NCI-H146 (cell line): ENCODE data around the gene ST8SIA6.
"Not testable (repeated sequence)": the region's sequence is repeated elsewhere in the genome, so short reads cannot be mapped to it uniquely, and the experiment has no call there.

Source experiments
- DNase-seq: peaks from one replicate; lab custom pipeline; 2025; lab: John Stamatoyannopoulos, UW

Gene ST8SIA6

GRCh38 chr10:17344206-17344605, 110.2 kb downstream of the ST8SIA6 start:
- DNase-seq, result no peak

GRCh38 chr10:17343118-17343517, 111.3 kb downstream of the ST8SIA6 start:
- DNase-seq, result peak; percentile 72

GRCh38 chr10:17340144-17340829, 114.1 kb downstream of the ST8SIA6 start:
- no peak for DNase-seq

GRCh38 chr10:17335065-17335464, 119.3 kb downstream of the ST8SIA6 start:
- no peak for DNase-seq

- no peak for DNase-seq
Observed at GRCh38 chr10:17330501-17330900, 123.9 kb downstream of the ST8SIA6 start.

GRCh38 chr10:17326377-17326776, 128.0 kb downstream of the ST8SIA6 start:
- no peak for DNase-seq

GRCh38 chr10:17321957-17322356, 132.4 kb downstream of the ST8SIA6 start:
- DNase-seq, result not testable (repeated sequence)

GRCh38 chr10:17316488-17317170, 137.8 kb downstream of the ST8SIA6 start:
- DNase-seq, result no peak

- no peak for DNase-seq
Observed at GRCh38 chr10:17309435-17309834, 145.0 kb downstream of the ST8SIA6 start.

- DNase-seq, result no peak
Observed at GRCh38 chr10:17307123-17307522, 147.3 kb downstream of the ST8SIA6 start.

- DNase-seq, result no peak
Observed at GRCh38 chr10:17292375-17292774, 162.0 kb downstream of the ST8SIA6 start.

- DNase-seq, result peak; percentile 78
Observed at GRCh38 chr10:17290226-17290625, 164.2 kb downstream of the ST8SIA6 start.

- DNase-seq, result no peak
Observed at GRCh38 chr10:17289763-17290162, 164.6 kb downstream of the ST8SIA6 start.

- no peak for DNase-seq
Observed at GRCh38 chr10:17286562-17287550, 167.5 kb downstream of the ST8SIA6 start.

GRCh38 chr10:17282311-17282710, 172.1 kb downstream of the ST8SIA6 start:
- no peak for DNase-seq

GRCh38 chr10:17278607-17279240, 175.7 kb downstream of the ST8SIA6 start:
- no peak for DNase-seq

- DNase-seq, result no peak
Observed at GRCh38 chr10:17276756-17277424, 177.5 kb downstream of the ST8SIA6 start.

- DNase-seq, result no peak
Observed at GRCh38 chr10:17273403-17273802, 181.0 kb downstream of the ST8SIA6 start.

GRCh38 chr10:17272648-17273047, 181.7 kb downstream of the ST8SIA6 start:
- DNase-seq, result no peak
